Immature natural killer cell (primary cell): ENCODE results near the gene PODXL. TPM values are rescaled to one million over a fixed set of nuclear protein-coding genes. Genes with fewer than 3 reads are reported as not detected.
"Not testable (repeated sequence)": the region's sequence is repeated elsewhere in the genome, so short reads cannot be mapped to it uniquely, and the experiment has no call there.

Experiments used
- DNase-seq, 3 donors: peaks; one replicate each; pipeline ENCODE4 v3.0.0; 2022; ENCODE audit warnings: mixed read lengths in 1 of 3
- H3K27ac Mint-ChIP-seq, 6 donors: one replicate each; pipeline ENCODE4 v1.8.0; 2020; ENCODE audit warnings: mixed read lengths in 6 of 6, mild to moderate bottlenecking in 5 of 6, inconsistent platforms in 4 of 6, moderate library complexity in 3 of 6
- H3K27me3 Mint-ChIP-seq, 3 donors: one replicate each; pipeline ENCODE4 v1.8.0; 2020 to 2021; ENCODE audit warnings: low read depth in 3 of 3, mild to moderate bottlenecking in 3 of 3, mixed read lengths in 3 of 3, moderate library complexity in 3 of 3, inconsistent platforms in 1 of 3
- H3K36me3 Mint-ChIP-seq, 3 donors: one replicate each; pipeline ENCODE4 v1.8.0; 2020; ENCODE audit warnings: mixed read lengths in 3 of 3, inconsistent platforms in 2 of 3, mild to moderate bottlenecking in 2 of 3
- H3K4me1 Mint-ChIP-seq, 2 donors: one replicate each; pipeline ENCODE4 v1.8.0; 2020; ENCODE audit warnings: inconsistent platforms in 2 of 2, mild to moderate bottlenecking in 2 of 2, mixed read lengths in 2 of 2, moderate library complexity in 1 of 2
- H3K4me3 Mint-ChIP-seq, 5 donors: one replicate each; pipeline ENCODE4 v1.8.0; 2020; ENCODE audit warnings: mild to moderate bottlenecking in 5 of 5, mixed read lengths in 5 of 5, inconsistent platforms in 3 of 5, moderate library complexity in 3 of 5
- H3K9me3 Mint-ChIP-seq, 6 donors: one replicate each; pipeline ENCODE4 v1.8.0; 2020; ENCODE audit warnings: mild to moderate bottlenecking in 6 of 6, mixed read lengths in 6 of 6, inconsistent platforms in 4 of 6, moderate library complexity in 3 of 6
- polyA plus RNA-seq, 3 donors: library from polyadenylated mRNA; unstranded; fragments of 300-500 nt; fragmentation: Illumina TruSeq; gene quantifications; one replicate each; pipeline ENCODE4 v1.2.3, GENCODE V29; 2021

The PODXL gene
- polyA plus RNA-seq, 3 donors from 2014 or later, result 0.10 to 0.56 TPM; not detected in 1

- Mint-ChIP-seq H3K9me3 (no peaks in the 10 kb centered on the region), H3K27ac (no peak overlapping the region), H3K4me1 (peaks cover 22% of the 10 kb centered on the region in 2 donors), H3K4me3 (no peak overlapping the region), H3K27me3 (peaks cover 2 to 11% (median 2%) of the 10 kb centered on the region in 3 donors), H3K36me3 (no peaks in the 10 kb centered on the region)
- no peak for DNase-seq
Observed at GRCh38 chr7:131506597-131506996, 49.8 kb downstream of the PODXL start.

GRCh38 chr7:131505636-131506557, 50.5 kb downstream of the PODXL start:
- no peak for DNase-seq
- Mint-ChIP-seq H3K27ac (no peak overlapping the region), H3K4me1 (peaks cover 28 to 29% of the 10 kb centered on the region in 2 donors), H3K4me3 (no peak overlapping the region), H3K27me3 (peaks cover 2 to 11% (median 2%) of the 10 kb centered on the region in 3 donors), H3K9me3 (no peaks in the 10 kb centered on the region), H3K36me3 (no peaks in the 10 kb centered on the region)

GRCh38 chr7:131505037-131505620, 51.3 kb downstream of the PODXL start:
- not testable (repeated sequence) for H3K36me3 Mint-ChIP-seq

GRCh38 chr7:131504157-131504899, 52.1 kb downstream of the PODXL start:
- Mint-ChIP-seq H3K4me1 (peaks cover 28 to 33% of the 10 kb centered on the region in 2 donors), H3K4me3 (no peak overlapping the region), H3K9me3 (no peaks in the 10 kb centered on the region), H3K36me3 (no peaks in the 10 kb centered on the region), H3K27ac (peak overlapping the region in 1 of 6 donors; percentile 28), H3K27me3 (peaks cover 1 to 11% (median 2%) of the 10 kb centered on the region in 3 donors)
- no peak for DNase-seq

More at GRCh38 chr7:131505037-131505620, 51.3 kb downstream of the PODXL start:
- H3K4me1 Mint-ChIP-seq, result peaks cover 28 to 33% of the 10 kb centered on the region in 2 donors
- H3K9me3 Mint-ChIP-seq, DNase-seq, H3K27ac Mint-ChIP-seq, H3K4me3 Mint-ChIP-seq: not testable (repeated sequence)
- peaks cover 2 to 11% (median 2%) of the 10 kb centered on the region in 3 donors for H3K27me3 Mint-ChIP-seq

GRCh38 chr7:131503639-131504038, 52.8 kb downstream of the PODXL start:
- Mint-ChIP-seq H3K27me3 (peaks cover 0 to 11% (median 2%) of the 10 kb centered on the region in 3 donors), H3K4me1 (peaks cover 28 to 33% of the 10 kb centered on the region in 2 donors), H3K9me3 (no peaks in the 10 kb centered on the region), H3K36me3 (no peaks in the 10 kb centered on the region), H3K4me3 (no peak overlapping the region), H3K27ac (no peak overlapping the region)
- DNase-seq, result no peak

GRCh38 chr7:131502810-131503508, 53.5 kb downstream of the PODXL start:
- Mint-ChIP-seq H3K27ac (peak overlapping the region in 2 of 6 donors; percentile 24 to 69), H3K9me3 (no peaks in the 10 kb centered on the region), H3K36me3 (no peaks in the 10 kb centered on the region), H3K27me3 (peaks cover 0 to 6% (median 2%) of the 10 kb centered on the region in 3 donors), H3K4me3 (no peak overlapping the region), H3K4me1 (peaks cover 25 to 28% of the 10 kb centered on the region in 2 donors)
- DNase-seq, result no peak

- Mint-ChIP-seq H3K9me3 (no peaks in the 10 kb centered on the region), H3K4me3 (no peak overlapping the region), H3K27me3 (peaks cover 0 to 2% (median 2%) of the 10 kb centered on the region in 3 donors), H3K27ac (peak overlapping the region; percentile 11 to 69 (median 54)), H3K4me1 (peaks cover 22 to 24% of the 10 kb centered on the region in 2 donors), H3K36me3 (no peaks in the 10 kb centered on the region)
- no peak for DNase-seq
Observed at GRCh38 chr7:131501930-131502685, 54.3 kb downstream of the PODXL start.

- H3K36me3 Mint-ChIP-seq, result peaks cover 0 to 5% (median 0%) of the 10 kb centered on the region in 3 donors
- peak overlapping the region; percentile 12 to 62 (median 40) for H3K27ac Mint-ChIP-seq
- H3K9me3 Mint-ChIP-seq, result no peaks in the 10 kb centered on the region
- peaks cover 0 to 2% (median 2%) of the 10 kb centered on the region in 3 donors for H3K27me3 Mint-ChIP-seq
- H3K4me1 Mint-ChIP-seq, result peaks cover 22 to 24% of the 10 kb centered on the region in 2 donors
- peak; percentile 18 to 38 (median 27) for DNase-seq
- peak overlapping the region in 1 of 5 donors; percentile 27 for H3K4me3 Mint-ChIP-seq
Observed at GRCh38 chr7:131501422-131501821, 55.0 kb downstream of the PODXL start.

- H3K4me1 Mint-ChIP-seq, result peaks cover 22 to 24% of the 10 kb centered on the region in 2 donors
Observed at GRCh38 chr7:131500357-131500756, 56.1 kb downstream of the PODXL start.

GRCh38 chr7:131499801-131500200, 56.6 kb downstream of the PODXL start:
- H3K4me3 Mint-ChIP-seq, result no peak overlapping the region
- no peak for DNase-seq
- peaks cover 0 to 6% (median 0%) of the 10 kb centered on the region in 3 donors for H3K36me3 Mint-ChIP-seq
- no peaks in the 10 kb centered on the region for H3K9me3 Mint-ChIP-seq
- H3K27me3 Mint-ChIP-seq, result peaks cover 0 to 4% (median 2%) of the 10 kb centered on the region in 3 donors
- peaks cover 22 to 24% of the 10 kb centered on the region in 2 donors for H3K4me1 Mint-ChIP-seq
- H3K27ac Mint-ChIP-seq, result peak overlapping the region in 1 of 6 donors; percentile 65

More at GRCh38 chr7:131500357-131500756, 56.1 kb downstream of the PODXL start:
- Mint-ChIP-seq H3K9me3 (no peaks in the 10 kb centered on the region), H3K27ac (peak overlapping the region in 1 of 6 donors; percentile 32), H3K27me3 (peaks cover 0 to 4% (median 2%) of the 10 kb centered on the region in 3 donors), H3K36me3 (peaks cover 0 to 6% (median 0%) of the 10 kb centered on the region in 3 donors), H3K4me3 (no peak overlapping the region)
- DNase-seq, result no peak

- H3K4me3 Mint-ChIP-seq, result no peak overlapping the region
- H3K9me3 Mint-ChIP-seq, result no peaks in the 10 kb centered on the region
- H3K27me3 Mint-ChIP-seq, result peaks cover 0 to 4% (median 2%) of the 10 kb centered on the region in 3 donors
- DNase-seq, result no peak
- peaks cover 0 to 6% (median 0%) of the 10 kb centered on the region in 3 donors for H3K36me3 Mint-ChIP-seq
- H3K4me1 Mint-ChIP-seq, result peaks cover 22 to 24% of the 10 kb centered on the region in 2 donors
- H3K27ac Mint-ChIP-seq, result peak overlapping the region in 1 of 6 donors; percentile 55
Observed at GRCh38 chr7:131498237-131498885, 58.1 kb downstream of the PODXL start.

- Mint-ChIP-seq H3K9me3 (no peaks in the 10 kb centered on the region), H3K4me1 (peaks cover 14 to 19% of the 10 kb centered on the region in 2 donors), H3K4me3 (no peak overlapping the region), H3K36me3 (peaks cover 0 to 6% (median 0%) of the 10 kb centered on the region in 3 donors), H3K27me3 (peaks cover 0 to 2% (median 0%) of the 10 kb centered on the region in 3 donors), H3K27ac (no peak overlapping the region)
- DNase-seq, result no peak
Observed at GRCh38 chr7:131497454-131497853, 59.0 kb downstream of the PODXL start.
